DOHH2 (cell line): Measurements from ENCODE around the gene RAP1B.

Experiments used
- H3F3A ChIP-seq: fragments of 200-600 bp; sonication (generic), shearing (Covaris generic); 2 replicates; pipeline ENCODE4 v1.6.0; 2016; ENCODE audit warnings: antibody characterized with exemption, mild to moderate bottlenecking; ENCODE audit not compliant: control insufficient read depth, insufficient read depth
- H3K27ac ChIP-seq: fragments of 200-600 bp; sonication (generic); 2 replicates; pipeline ENCODE4 v1.5.1; 2014; ENCODE audit warnings: low read depth, mild to moderate bottlenecking, low read length, moderate library complexity
- H3K27me3 ChIP-seq: fragments of 200-600 bp; sonication (generic); 2 replicates; pipeline ENCODE4 v1.6.1; 2014; ENCODE audit warnings: mild to moderate bottlenecking, low read length, mixed read lengths; ENCODE audit not compliant: control insufficient read depth
- H3K36me3 ChIP-seq: fragments of 200-600 bp; sonication (generic); 2 replicates; pipeline ENCODE4 v1.6.1; 2014; ENCODE audit warnings: mild to moderate bottlenecking, low read length, moderate library complexity, mixed read lengths; ENCODE audit not compliant: control insufficient read depth
- H3K4me1 ChIP-seq: fragments of 200-600 bp; sonication (generic); 2 replicates; pipeline ENCODE4 v1.6.1; 2014; ENCODE audit warnings: mild to moderate bottlenecking, low read length, mixed read lengths; ENCODE audit not compliant: control insufficient read depth
- H3K4me2 ChIP-seq: fragments of 200-600 bp; sonication (generic); 2 replicates; pipeline ENCODE4 v1.6.0; 2014; ENCODE audit warnings: mild to moderate bottlenecking, low read length, moderate library complexity
- H3K4me3 ChIP-seq: fragments of 200-600 bp; sonication (generic); 2 replicates; pipeline ENCODE4 v1.5.1; 2014; ENCODE audit warnings: mild to moderate bottlenecking, low read length, mixed read lengths
- H3K79me2 ChIP-seq: fragments of 200-600 bp; sonication (generic); 2 replicates; pipeline ENCODE4 v1.6.1; 2014; ENCODE audit warnings: mild to moderate bottlenecking, low read length, mixed read lengths; ENCODE audit not compliant: control insufficient read depth
- H3K9me2 ChIP-seq: fragments of 200-600 bp; sonication (generic); replicated peaks from 2 replicates; pipeline ENCODE4 v1.6.1; 2014; ENCODE audit warnings: mild to moderate bottlenecking, low read length, mixed read lengths; ENCODE audit not compliant: control insufficient read depth
- H3K9me3 ChIP-seq: fragments of 200-600 bp; sonication (generic); 2 replicates; pipeline ENCODE4 v1.6.1; 2014; ENCODE audit warnings: antibody characterized with exemption, low read length, mixed read lengths; ENCODE audit not compliant: control insufficient read depth, insufficient read depth
- H4K20me1 ChIP-seq: fragments of 200-600 bp; sonication (generic); 2 replicates; pipeline ENCODE4 v1.6.0; 2014; ENCODE audit warnings: low read depth, mild to moderate bottlenecking, antibody characterized with exemption, low read length, moderate library complexity; ENCODE audit not compliant: control insufficient read depth, insufficient read depth
- EZH2phosphoT487 ChIP-seq: fragments of 200-600 bp; sonication (generic); IDR thresholded peaks from 2 replicates; pipeline ENCODE4 v1.6.1; 2017; ENCODE audit warnings: borderline replicate concordance, mild to moderate bottlenecking, antibody characterized with exemption, low read length, moderate library complexity, mixed read lengths
- TF ChIP-seq, protein P1 (sequence below): fragments of 200-600 bp; sonication (generic); IDR thresholded peaks from one replicate; pipeline ENCODE4 v1.5.1; 2014; ENCODE audit warnings: antibody characterized with exemption, mild to moderate bottlenecking, low read depth, low read length; ENCODE audit not compliant: poor library complexity, severe bottlenecking

RAP1B gene

DNA sequence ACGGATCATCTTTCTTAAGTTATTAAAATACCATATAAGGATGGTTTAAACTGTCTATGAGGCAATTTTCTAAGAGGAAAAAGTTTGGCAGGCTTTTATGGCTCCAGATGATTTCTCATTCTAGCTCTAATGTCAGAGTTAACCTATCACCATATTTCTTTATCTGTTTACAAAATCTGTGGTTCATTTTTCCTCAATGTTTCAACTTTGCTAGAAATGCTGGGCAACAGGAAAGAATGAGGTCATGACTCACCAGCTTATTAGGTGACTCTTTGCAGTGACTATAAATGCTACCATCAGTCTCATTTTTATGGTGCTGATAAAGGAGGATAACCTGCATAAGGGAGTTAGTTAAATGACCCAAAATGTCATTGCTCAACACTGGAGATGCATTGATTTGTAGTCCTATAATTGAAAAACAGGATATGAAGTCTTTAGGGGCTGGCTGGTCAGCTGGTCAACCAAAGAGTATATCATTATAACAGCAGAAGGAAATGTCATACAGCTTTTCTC, 45.3 kb upstream of the RAP1B start:
- no peaks in the 10 kb centered on the region for H3K36me3 ChIP-seq
- H3K27ac ChIP-seq, result no peak overlapping the region
- H3K4me1 ChIP-seq, result 0 out of 2 replicates have a peak, but pooled peaks cover 2% of the 10 kb centered on the region
- H3K9me2 ChIP-seq, result no peaks in the 10 kb centered on the region
- no peaks in the 10 kb centered on the region for H3K9me3 ChIP-seq
- TF ChIP-seq, protein P1, sequence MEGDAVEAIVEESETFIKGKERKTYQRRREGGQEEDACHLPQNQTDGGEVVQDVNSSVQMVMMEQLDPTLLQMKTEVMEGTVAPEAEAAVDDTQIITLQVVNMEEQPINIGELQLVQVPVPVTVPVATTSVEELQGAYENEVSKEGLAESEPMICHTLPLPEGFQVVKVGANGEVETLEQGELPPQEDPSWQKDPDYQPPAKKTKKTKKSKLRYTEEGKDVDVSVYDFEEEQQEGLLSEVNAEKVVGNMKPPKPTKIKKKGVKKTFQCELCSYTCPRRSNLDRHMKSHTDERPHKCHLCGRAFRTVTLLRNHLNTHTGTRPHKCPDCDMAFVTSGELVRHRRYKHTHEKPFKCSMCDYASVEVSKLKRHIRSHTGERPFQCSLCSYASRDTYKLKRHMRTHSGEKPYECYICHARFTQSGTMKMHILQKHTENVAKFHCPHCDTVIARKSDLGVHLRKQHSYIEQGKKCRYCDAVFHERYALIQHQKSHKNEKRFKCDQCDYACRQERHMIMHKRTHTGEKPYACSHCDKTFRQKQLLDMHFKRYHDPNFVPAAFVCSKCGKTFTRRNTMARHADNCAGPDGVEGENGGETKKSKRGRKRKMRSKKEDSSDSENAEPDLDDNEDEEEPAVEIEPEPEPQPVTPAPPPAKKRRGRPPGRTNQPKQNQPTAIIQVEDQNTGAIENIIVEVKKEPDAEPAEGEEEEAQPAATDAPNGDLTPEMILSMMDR, result no peak
- TF ChIP-seq EZH2phosphoT487, result no peak
- H3F3A ChIP-seq, result no peaks in the 10 kb centered on the region
- H3K79me2 ChIP-seq, result no peaks in the 10 kb centered on the region
- H3K4me2 ChIP-seq, result no peak overlapping the region
- H3K27me3 ChIP-seq, result 0 out of 2 replicates have a peak, but pooled peaks cover 3% of the 10 kb centered on the region
- H3K4me3 ChIP-seq, result no peak overlapping the region
- H4K20me1 ChIP-seq, result no peaks in the 10 kb centered on the region

DNA sequence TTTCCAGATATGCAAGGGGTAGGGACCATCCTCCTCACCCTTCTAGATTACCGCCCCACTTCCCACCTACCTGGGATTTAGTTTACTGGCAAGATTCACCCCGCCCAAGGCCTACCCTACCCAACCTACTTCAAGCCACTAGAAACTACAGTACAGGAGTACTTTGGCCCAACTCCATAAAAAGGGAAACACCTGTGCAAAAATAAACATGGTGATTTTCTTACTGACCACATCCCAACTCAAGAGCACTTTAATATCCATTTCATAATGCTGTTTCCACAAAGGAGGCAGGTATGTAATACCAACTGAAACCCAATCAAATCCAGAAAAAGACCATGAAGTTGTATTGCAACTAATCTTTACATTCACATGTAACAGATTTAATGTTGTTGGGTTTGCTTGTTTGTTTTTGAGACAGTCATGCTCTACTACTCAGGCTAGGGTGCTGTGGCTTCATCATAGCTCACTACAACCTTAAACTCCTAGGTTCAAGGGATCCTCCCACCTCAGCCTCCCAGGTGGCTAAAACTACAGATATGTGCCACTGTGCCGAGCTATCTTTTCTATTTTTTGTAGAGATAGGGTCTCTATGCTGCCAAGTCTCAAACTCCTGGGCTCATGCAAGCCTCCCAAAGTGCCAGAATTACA, 41.7 kb upstream of the RAP1B start:
- no peak overlapping the region for H3K4me3 ChIP-seq
- H3K79me2 ChIP-seq, result no peaks in the 10 kb centered on the region
- H3K27ac ChIP-seq, result no peak overlapping the region
- no peaks in the 10 kb centered on the region for H4K20me1 ChIP-seq
- no peaks in the 10 kb centered on the region for H3K9me3 ChIP-seq
- no peak overlapping the region for H3K4me2 ChIP-seq
- H3K9me2 ChIP-seq, result no peaks in the 10 kb centered on the region
- H3F3A ChIP-seq, result no peaks in the 10 kb centered on the region
- peaks cover 16% of the 10 kb centered on the region for H3K4me1 ChIP-seq
- H3K27me3 ChIP-seq, result no peaks in the 10 kb centered on the region
- H3K36me3 ChIP-seq, result no peaks in the 10 kb centered on the region
- TF ChIP-seq, protein P1, result no peak
- no peak for TF ChIP-seq EZH2phosphoT487

DNA sequence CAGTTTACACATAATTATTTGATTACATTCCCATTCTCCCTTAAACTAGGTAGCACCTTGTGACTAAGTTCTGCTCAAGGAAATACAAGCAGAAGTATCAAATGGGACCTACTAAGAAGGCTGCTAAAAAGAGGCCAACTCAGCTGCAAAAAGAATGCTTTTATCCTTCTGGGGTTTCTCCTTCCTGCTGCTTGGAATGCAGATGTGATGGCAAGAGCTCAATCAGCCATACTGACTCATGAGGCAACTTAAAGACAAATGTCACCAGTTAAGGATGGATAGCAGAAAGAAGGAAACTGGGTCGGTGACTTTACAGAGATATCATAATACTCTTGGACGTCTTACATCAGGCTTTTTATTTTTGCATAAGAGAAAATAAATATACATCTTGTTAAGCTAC, 38.0 kb upstream of the RAP1B start:
- Histone ChIP-seq H3K9me2 (no peaks in the 10 kb centered on the region), H3K4me1 (peaks cover 16% of the 10 kb centered on the region), H3F3A (no peaks in the 10 kb centered on the region), H3K9me3 (no peaks in the 10 kb centered on the region), H3K36me3 (no peaks in the 10 kb centered on the region), H3K27me3 (no peaks in the 10 kb centered on the region), H3K4me3 (no peak overlapping the region), H3K27ac (no peak overlapping the region), H4K20me1 (no peaks in the 10 kb centered on the region), H3K4me2 (peak overlapping the region; percentile 11), H3K79me2 (no peaks in the 10 kb centered on the region)
- TF ChIP-seq EZH2phosphoT487, result no peak
- TF ChIP-seq, protein P1, result no peak
